Uterus (tissue), 4 donors: ENCODE measurements around the gene BACH2. TPM values are rescaled to one million over a fixed set of nuclear protein-coding genes. Genes with fewer than 3 reads are reported as not detected.

Experiments used
- DNase-seq, 2 donors: peaks; one replicate each; pipeline ENCODE4 v3.0.0-alpha.2; 2019 to 2020
- H3K27ac ChIP-seq, 2 donors: fragments of 200-600 bp; sonication (generic); 1 replicate in 1 of 2; 2 replicates in 1 of 2; pipeline ENCODE4 v1.5.1; 2016 to 2018
- H3K27me3 ChIP-seq, 2 donors: fragments of 200-600 bp; sonication (generic); one replicate each; pipeline ENCODE4 v1.5.1; 2018 to 2019; ENCODE audit warnings: control low read depth in 1 of 2
- H3K36me3 ChIP-seq, 2 donors: fragments of 200-600 bp; sonication (generic); one replicate each; pipeline ENCODE4 v1.5.1; 2019; ENCODE audit warnings: control low read depth in 1 of 2
- H3K4me1 ChIP-seq, 2 donors: fragments of 200-600 bp; sonication (generic); one replicate each; pipeline ENCODE4 v1.5.1; 2018 to 2019; ENCODE audit warnings: control low read depth in 1 of 2
- H3K4me3 ChIP-seq, 2 donors: fragments of 200-600 bp; sonication (generic); 1 replicate in 1 of 2; 2 replicates in 1 of 2; pipeline ENCODE4 v1.5.1; 2018 to 2019; ENCODE audit warnings: mild to moderate bottlenecking in 1 of 2
- H3K9me3 ChIP-seq, 2 donors: fragments of 200-600 bp; sonication (generic); one replicate each; pipeline ENCODE4 v1.5.1; 2019; ENCODE audit warnings: control low read depth in 1 of 2
- CTCF ChIP-seq, 4 experiments: fragments of 200-600 bp in 2 of 4; fragments of 450-650 bp in 2 of 4; sonication (generic) in 2 of 4; IDR thresholded peaks; one replicate each; pipeline ENCODE4 v1.5.1; 2016 to 2019; ENCODE audit warnings: antibody characterized with exemption in 4 of 4, mild to moderate bottlenecking in 2 of 4, moderate library complexity in 1 of 4
- POLR2A ChIP-seq, 2 donors: fragments of 450-650 bp; IDR thresholded peaks; one replicate each; pipeline ENCODE4 v1.6.1; 2016; ENCODE audit warnings: antibody characterized with exemption in 2 of 2, mild to moderate bottlenecking in 1 of 2, moderate library complexity in 1 of 2
- intact Hi-C: fragments of 100-400 bp; cut with DNase I; formaldehyde crosslinking; loops from one replicate; pipeline ENCODE4 v1.15.1; 2023; ENCODE audit warnings: low total_unique reads
- total RNA-seq, 4 donors: library from RNA; depleted of rRNA in 3 of 4; stranded (reverse); fragments of >200 nt in 3 of 4; gene quantifications; one replicate each; pipeline versions ENCODE4 v1.1.0 to v1.2.4, GENCODE V29; 2014 to 2023
- donor health status: DM: yes; HTN: yes; CAD: no.

Gene BACH2
- total RNA-seq, 4 donors from 2014 or later, result 1.3 to 15.0 (median 9.7) TPM

- intact Hi-C loops, result no loop called here
- no peak overlapping the region for H3K27ac ChIP-seq
- TF ChIP-seq POLR2A (IDR thresholded peaks at IDR 0.05) (no peak), CTCF (IDR thresholded peaks at IDR 0.05) (no peak)
Observed at GRCh38 chr6:90290811-90291420, 5.7 kb downstream of the BACH2 start.

GRCh38 chr6:90289902-90290301 lies 6.7 kb downstream of the BACH2 start:
- peaks cover 0 to 4% of the 10 kb centered on the region in 2 donors for H3K4me1 ChIP-seq
- no peak overlapping the region for H3K4me3 ChIP-seq
- no peak overlapping the region for H3K27ac ChIP-seq
- no peak for DNase-seq
- H3K36me3 ChIP-seq, result no peaks in the 10 kb centered on the region
- intact Hi-C loops, result no loop called here
- H3K27me3 ChIP-seq, result no peaks in the 10 kb centered on the region
- H3K9me3 ChIP-seq, result no peaks in the 10 kb centered on the region
- no peak for TF ChIP-seq POLR2A (IDR thresholded peaks at IDR 0.05)
- TF ChIP-seq CTCF (IDR thresholded peaks at IDR 0.05), result no peak

More at GRCh38 chr6:90290811-90291420, 5.7 kb downstream of the BACH2 start:
- Histone ChIP-seq H3K27me3 (no peaks in the 10 kb centered on the region), H3K4me1 (peaks cover 0 to 4% of the 10 kb centered on the region in 2 donors), H3K4me3 (no peak overlapping the region), H3K9me3 (no peaks in the 10 kb centered on the region), H3K36me3 (no peaks in the 10 kb centered on the region)
- DNase-seq, result no peak

- DNase-seq, result no peak
- intact Hi-C loops, result no loop called here
- H3K9me3 ChIP-seq, result no peaks in the 10 kb centered on the region
- H3K4me1 ChIP-seq, result peaks cover 0 to 4% of the 10 kb centered on the region in 2 donors
- H3K27ac ChIP-seq, result no peak overlapping the region
- no peak overlapping the region for H3K4me3 ChIP-seq
- H3K27me3 ChIP-seq, result no peaks in the 10 kb centered on the region
- no peaks in the 10 kb centered on the region for H3K36me3 ChIP-seq
- TF ChIP-seq POLR2A (IDR thresholded peaks at IDR 0.05), result no peak
- no peak for TF ChIP-seq CTCF (IDR thresholded peaks at IDR 0.05)
Observed at GRCh38 chr6:90288404-90288803, 8.2 kb downstream of the BACH2 start.

- no peak overlapping the region for H3K4me3 ChIP-seq
- no peaks in the 10 kb centered on the region for H3K36me3 ChIP-seq
- H3K27me3 ChIP-seq, result no peaks in the 10 kb centered on the region
- DNase-seq, result peak in 1 of 2 donors; percentile 23
- intact Hi-C loops, result no loop called here
- H3K4me1 ChIP-seq, result peaks cover 0 to 4% of the 10 kb centered on the region in 2 donors
- TF ChIP-seq CTCF (IDR thresholded peaks at IDR 0.05), result peak in 3 of 4 experiments; percentile 8 to 38 (median 29)
- TF ChIP-seq POLR2A (IDR thresholded peaks at IDR 0.05), result no peak
- no peak overlapping the region for H3K27ac ChIP-seq
- H3K9me3 ChIP-seq, result no peaks in the 10 kb centered on the region
Observed at GRCh38 chr6:90286884-90287488, 9.7 kb downstream of the BACH2 start.

GRCh38 chr6:90285611-90286381 lies 10.8 kb downstream of the BACH2 start:
- Histone ChIP-seq H3K27ac (peak overlapping the region; percentile 44 to 66), H3K36me3 (no peaks in the 10 kb centered on the region), H3K9me3 (no peaks in the 10 kb centered on the region), H3K27me3 (no peaks in the 10 kb centered on the region), H3K4me1 (peaks cover 0 to 4% of the 10 kb centered on the region in 2 donors), H3K4me3 (no peak overlapping the region)
- TF ChIP-seq POLR2A (IDR thresholded peaks at IDR 0.05), result no peak
- intact Hi-C loops, result no loop called here
- peak; percentile 64 to 72 for DNase-seq
